AG08396 (cell line): ENCODE data around the gene NPAS3.

Experiments used
- DNase-seq: peaks from one replicate; pipeline ENCODE4 v3.0.0; 2012; ENCODE audit warnings: low spot score, mixed read lengths

NPAS3 gene

DNA sequence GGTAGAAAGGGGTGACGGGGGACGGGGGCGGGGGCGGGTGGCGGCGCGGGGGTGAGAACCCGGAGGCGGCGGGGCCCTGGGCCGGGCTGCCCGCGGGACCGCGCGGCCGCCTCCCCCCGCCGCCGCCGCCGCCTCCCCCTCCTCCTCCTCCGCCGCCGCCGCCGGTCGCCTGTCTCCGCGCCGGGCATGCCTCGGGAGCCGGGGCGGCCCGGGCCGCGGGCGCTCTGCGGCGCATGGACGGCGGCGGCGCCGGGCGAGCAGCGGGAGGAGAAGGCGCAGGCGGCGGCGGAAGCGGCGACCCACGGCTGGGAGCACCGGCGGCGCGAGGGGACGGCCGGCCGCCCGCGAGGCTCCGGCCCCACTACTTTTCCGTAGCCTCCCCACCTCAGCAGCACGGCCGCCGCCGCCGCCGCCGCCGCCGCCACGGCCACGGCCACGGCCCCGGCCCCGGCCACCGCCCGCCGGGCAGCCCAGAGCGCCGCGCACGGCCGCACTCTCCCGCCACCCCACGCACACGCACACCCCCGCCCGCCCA, at the start of gene NPAS3:
Gene NPAS3 (plus strand): TSS at position 161 of the 535 bp plus-strand sequence.
- DNase-seq, result peak; percentile 50

DNA sequence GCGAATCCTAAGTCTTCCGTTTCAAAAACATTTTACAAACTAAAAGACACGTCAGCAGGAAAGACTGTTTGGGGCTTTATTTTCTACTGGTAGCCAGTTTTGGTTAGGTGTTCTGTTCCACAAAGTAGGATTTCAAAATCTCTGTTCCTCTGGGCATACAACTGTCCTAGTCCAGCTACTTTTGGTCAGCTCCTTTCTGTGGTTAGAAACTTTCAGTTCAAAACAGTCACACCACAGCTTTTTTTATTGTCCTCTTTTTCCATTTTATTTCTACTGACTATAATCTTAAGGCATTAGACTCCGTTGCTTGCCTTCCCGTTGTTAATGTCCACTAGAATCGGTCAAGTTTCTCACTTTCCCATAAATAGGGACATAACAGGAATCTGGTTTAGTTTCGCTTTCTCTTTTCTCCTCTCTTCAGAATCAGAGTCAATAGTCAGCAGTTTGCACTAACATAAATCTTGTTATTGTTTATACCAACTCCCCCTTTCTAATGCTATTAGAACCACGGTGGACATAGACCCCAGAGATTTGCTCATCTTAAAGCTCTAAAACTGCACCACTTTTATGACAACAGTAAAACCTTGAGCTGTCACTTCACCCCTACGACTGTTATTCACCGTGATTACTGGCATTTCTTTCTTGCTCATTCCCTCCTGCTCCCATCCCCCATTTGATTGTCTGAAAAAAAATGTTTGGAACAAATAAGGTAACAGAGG, 41.5 kb upstream of the NPAS3 start:
- peak; percentile 21 for DNase-seq

- DNase-seq, result no peak
These were observed 41.0 kb upstream of the NPAS3 start for GRCh38 chr14:32897698-32898064.

- no peak for DNase-seq
These were observed 39.8 kb upstream of the NPAS3 start for GRCh38 chr14:32898876-32899275.

DNA sequence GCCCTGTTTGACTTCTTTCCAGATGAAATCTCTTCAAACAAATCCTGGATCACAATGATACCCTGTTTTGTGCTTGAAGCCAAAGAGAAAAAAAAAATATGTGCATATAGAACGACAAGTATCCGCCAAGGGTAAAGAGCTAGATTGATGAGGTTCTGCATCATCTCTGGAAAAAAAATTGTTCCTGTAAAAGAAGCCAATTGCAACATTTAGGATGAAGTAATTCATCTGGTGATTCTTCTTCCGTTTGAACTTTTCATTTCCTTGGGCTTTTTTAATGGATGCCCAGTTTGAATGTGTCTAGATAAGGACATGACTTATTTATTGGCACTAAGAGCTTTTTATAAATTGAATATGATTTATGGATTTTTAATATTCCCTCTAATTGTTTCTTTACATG, 38.1 kb upstream of the NPAS3 start:
- no peak for DNase-seq

DNA sequence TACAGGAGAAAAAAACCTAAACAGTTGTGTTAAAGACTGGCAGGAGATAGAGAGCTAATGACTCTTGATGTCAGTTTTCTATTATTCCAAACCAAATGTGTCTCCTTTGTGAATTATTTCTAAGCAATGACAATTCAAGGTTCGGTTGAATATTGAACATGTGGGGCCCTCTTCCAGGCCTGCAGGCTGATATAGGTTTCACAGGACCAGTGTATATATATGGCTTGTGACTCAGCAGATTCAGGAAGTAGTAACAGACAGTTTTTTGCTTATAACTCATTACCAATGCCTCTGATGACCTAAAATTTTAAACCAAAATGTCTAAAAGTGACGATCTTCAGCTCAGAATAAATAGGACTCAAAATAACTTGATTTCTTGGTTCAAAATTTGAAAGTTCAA, 33.7 kb upstream of the NPAS3 start:
- no peak for DNase-seq

GRCh38 chr14:32906672-32907071, 32.0 kb upstream of the NPAS3 start:
- DNase-seq, result no peak

DNA sequence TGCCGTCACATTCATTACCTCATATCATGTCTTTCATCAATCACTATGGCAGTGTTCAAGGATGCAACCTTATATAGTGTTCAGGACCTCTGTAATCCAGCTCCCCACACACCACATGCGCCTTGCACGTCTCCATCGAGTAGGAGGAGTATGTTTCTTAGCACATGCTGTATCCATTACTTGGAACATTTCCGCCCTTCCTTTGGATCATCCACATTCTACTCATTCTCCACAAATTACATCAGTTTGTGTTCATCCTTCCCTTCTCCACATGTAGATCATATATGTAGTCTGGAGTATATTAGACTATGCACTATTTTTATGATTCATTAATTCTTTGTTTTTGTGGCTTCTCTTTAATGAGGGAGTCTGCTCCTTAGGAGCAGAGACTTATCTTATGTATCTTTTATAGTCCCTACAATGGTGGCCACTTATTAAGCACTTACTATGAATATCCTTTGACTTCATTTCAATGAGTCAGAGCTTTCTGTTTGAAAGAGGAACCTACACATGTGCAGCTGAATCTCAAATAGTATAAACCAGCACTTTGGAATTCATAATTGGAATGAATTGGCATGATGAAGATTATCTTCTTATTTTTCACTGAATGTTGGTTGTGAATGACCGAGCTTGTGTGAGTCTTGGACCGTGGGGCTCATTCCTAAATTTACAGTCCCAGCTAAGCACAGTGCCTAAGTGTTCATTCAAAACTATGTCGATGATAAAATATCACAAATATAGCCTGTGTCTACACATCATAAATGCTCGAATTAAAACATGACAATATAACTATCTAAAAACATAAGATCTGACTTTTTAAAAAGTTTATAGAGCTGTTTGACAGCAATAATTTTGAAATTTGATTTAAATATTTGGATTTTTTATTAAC, 30.2 kb upstream of the NPAS3 start:
- DNase-seq, result no peak

GRCh38 chr14:32913725-32914124, 25.0 kb upstream of the NPAS3 start:
- DNase-seq, result no peak

- no peak for DNase-seq
These were observed 24.3 kb upstream of the NPAS3 start for GRCh38 chr14:32914391-32914790.

DNA sequence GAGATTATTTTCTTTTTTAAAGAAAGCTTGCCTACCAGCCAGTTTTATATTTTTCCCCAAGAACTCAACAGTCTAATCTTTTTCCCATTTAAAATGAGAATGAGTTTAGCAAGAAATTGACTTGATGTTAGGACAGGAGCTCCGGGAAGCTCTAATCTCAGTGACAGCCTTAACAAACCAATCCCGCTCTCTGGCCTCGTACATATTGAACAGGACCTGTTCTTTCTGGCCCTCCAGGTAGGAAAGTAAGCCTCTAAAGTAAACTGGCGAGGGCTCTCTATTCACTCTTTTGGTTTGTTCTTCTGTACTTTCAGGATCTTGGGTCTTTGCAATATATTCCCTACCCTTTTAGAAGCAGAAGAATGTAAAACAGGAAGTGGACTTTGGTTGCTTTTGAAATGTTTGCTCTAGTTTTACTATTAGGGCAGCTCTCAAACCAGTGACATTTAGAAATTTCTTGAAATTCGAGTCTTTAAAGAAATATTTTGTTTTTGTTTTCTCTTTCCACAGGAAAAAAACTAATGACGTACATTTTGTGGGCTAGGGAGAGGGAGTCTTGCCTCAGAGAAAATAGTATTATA, 17.9 kb upstream of the NPAS3 start:
- DNase-seq, result no peak

- no peak for DNase-seq
These were observed 13.2 kb upstream of the NPAS3 start for GRCh38 chr14:32925439-32925838.

DNA sequence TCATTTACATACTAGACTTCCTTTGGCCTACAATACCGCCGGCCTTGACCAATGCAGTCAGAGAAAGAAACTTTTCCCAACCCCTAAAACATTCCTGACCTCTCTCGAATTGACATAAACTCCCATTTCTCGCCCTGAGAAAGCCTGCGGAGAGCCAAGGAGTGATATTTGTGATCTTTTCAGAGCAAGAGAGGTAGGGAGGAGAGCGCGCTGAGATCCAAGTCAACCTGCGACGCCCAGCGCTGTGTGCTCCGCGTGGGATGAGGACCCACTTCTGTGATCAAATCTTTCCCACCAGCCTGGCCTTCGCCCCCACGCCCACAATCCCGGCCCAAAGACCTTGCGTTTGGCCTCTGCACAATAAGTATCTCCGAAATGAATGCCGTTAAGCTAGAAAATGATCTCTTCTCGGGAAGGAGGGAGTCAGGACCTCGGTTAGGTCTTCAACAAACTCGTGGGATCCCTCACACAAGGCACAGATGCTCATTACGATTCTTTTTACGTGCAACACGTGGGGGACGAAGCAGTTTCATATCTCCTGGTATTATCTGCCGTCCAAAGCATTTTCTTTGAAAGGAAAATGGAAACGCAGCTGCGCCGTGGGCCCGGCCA, 6.3 kb upstream of the NPAS3 start:
- no peak for DNase-seq

- no peak for DNase-seq
These were observed 5.6 kb upstream of the NPAS3 start for GRCh38 chr14:32932914-32933628.

DNA sequence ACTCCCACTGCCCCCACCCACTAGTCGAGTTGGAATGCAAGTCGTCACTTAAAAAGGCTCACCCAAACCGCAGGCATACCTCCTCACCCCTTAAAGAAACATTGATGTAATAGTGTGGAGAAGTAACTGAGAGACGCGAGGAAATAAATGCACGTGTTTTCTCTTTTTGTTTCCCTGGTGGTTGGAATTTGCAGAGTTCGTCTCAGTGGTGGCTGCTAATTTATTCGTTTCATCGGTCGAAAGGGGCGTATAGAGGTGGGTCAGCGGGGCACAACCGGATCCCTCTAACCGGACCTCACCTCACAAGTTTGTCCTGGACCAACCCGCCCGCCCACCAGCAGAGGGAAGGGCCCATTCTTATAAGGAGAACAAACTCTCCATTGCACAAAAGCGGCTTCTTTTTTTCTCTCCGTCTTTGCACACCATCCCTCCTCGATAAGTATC, 5.0 kb upstream of the NPAS3 start:
- DNase-seq, result peak; percentile 51

DNA sequence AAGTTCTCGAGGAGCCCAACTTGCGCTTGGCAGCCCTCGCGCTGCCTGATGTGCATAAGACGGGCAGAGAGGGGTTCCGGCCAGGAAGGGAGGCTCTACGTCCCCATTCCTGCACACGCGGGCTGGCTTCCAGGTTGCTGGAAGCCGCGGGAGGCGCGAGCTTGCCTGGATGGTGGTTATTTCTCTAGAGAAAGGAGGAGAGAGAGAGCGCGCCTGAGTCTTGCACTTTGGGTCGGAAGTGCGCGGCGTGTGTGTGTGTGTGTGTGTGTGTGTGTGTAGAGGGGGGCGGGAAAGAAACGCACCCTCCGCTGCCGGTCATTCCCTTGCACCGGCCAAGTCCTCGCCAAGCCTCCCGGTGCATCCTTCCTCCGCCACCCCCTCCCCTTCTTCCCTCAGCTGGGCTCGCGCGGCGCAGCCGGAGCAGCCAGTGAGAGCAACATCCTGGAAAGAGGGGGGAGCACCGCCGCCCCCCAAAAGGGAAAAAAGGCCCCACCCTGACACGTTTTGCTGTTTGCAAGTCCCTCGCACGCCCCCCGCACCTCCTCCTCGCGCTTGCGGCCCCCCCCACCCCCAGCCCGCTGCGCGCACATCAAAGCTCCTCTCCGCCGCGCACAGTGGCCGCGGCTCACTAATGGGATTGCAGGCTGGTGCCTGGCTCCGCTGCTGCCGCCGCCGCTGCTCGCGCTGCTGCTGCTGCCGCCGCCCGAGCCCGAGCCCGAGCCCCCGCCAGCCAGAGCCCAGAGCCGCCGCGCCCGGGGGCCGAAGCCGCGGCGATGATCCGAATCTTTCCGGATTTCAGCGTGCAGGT, 4.4 kb upstream of the NPAS3 start:
- DNase-seq, result peak; percentile 50

GRCh38 chr14:32934881-32935633, 3.6 kb upstream of the NPAS3 start:
- peak; percentile 25 for DNase-seq

DNA sequence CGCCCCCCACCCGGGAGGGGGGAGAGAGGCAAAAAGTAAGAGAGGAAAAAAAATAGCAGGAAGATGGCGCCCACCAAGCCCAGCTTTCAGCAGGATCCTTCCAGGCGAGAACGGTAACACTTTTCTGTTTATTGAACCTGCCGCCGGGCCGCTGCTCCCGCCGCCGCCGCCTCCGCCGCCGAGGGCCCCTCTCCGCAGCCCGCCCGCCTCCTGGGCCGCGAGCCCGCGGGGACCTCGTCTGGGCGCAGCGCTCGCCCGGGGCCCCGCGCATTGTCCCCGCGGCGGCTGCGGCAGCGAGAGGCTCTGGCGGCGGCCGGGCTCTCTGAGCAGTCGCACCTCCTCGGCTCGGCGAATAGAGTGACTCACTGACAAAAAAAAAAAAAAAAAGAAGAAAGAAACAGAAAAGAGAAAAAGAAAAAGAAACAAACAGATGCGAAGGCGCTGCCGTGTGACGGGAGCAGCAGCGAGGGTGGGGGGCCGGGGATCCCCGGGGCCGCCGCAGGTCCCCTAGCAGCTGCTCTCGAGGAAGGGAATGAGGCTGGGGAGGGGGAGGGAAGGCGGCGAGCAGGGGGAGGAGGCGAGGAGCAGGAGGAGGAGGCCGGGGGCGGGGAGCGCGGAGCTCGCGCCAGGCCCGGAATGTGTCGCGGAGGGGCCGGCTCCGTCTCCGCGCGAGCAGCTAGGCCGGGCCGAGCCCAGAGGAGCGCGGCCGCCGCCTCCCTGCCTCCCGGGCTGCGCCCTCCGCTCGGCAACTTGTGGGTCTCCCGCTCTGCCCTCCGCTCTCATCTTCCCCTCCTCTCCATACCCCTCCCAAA, 781 bp downstream of the NPAS3 start:
- peak; percentile 85 for DNase-seq

DNA sequence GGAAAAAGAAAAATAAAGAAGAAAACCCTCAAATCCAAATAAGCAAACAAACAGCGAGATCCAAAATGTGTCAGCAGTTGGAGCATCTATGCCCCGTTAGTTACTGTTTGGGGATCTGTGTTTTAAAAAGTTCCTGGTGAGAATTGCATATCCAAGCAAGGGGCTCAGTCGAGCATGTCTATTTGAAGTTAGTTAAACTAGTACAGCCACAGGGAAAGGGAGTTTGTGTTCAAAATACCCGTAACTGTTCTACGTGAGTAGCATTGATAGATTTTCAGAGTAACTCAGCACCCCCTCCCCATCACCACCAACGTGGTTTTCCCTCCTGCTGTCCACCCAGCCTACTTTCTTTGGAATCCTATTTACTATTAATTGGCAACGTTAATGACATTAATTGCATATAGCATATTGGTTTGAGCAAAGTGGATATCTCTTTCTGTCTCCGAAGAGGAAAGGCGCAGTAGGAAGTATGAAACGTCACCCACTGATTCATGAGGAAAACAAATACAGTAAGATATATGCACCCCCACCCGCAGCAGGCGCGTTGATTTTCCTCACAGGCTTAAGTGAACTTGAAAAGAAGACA, 1.5 kb downstream of the NPAS3 start:
- DNase-seq, result no peak
